Endothelial cell (in vitro differentiated cells): Measurements from ENCODE around the gene ADAMTS16. TPM values are rescaled to one million over a fixed set of nuclear protein-coding genes. Genes with fewer than 3 reads are reported as not detected.

ENCODE experiments used
- DNase-seq: peaks from one replicate; pipeline ENCODE4 v3.0.0; 2021; ENCODE audit warnings: low spot score
- H3K27ac Mint-ChIP-seq: one replicate; pipeline ENCODE4 v1.8.0; 2021; ENCODE audit warnings: mixed read lengths, inconsistent platforms; ENCODE audit not compliant: unreplicated experiment
- H3K27me3 Mint-ChIP-seq: one replicate; pipeline ENCODE4 v1.8.0; 2021; ENCODE audit warnings: mild to moderate bottlenecking, moderate library complexity, mixed read lengths, inconsistent platforms; ENCODE audit not compliant: unreplicated experiment
- H3K36me3 Mint-ChIP-seq: one replicate; pipeline ENCODE4 v1.8.0; 2021; ENCODE audit warnings: mild to moderate bottlenecking, low read depth, mixed read lengths, inconsistent platforms; ENCODE audit not compliant: unreplicated experiment
- H3K4me1 Mint-ChIP-seq: one replicate; pipeline ENCODE4 v1.8.0; 2021; ENCODE audit warnings: mild to moderate bottlenecking, mixed read lengths, inconsistent platforms; ENCODE audit not compliant: unreplicated experiment
- H3K4me3 Mint-ChIP-seq: one replicate; pipeline ENCODE4 v1.8.0; 2021; ENCODE audit warnings: mild to moderate bottlenecking, mixed read lengths, inconsistent platforms; ENCODE audit not compliant: unreplicated experiment
- H3K9me3 Mint-ChIP-seq: one replicate; pipeline ENCODE4 v1.8.0; 2021; ENCODE audit warnings: mixed read lengths, inconsistent platforms; ENCODE audit not compliant: unreplicated experiment
- CTCF ChIP-seq: fragments of 200-600 bp; sonication (generic); IDR thresholded peaks from one replicate; pipeline ENCODE4 v1.5.0; 2021; ENCODE audit warnings: antibody characterized with exemption; ENCODE audit not compliant: unreplicated experiment
- total RNA-seq: library from RNA; stranded (reverse); fragmentation: NEBNext Ultra II Directional; extraction: Animal tissue kit (Norgen Biotek cat#: 25700); gene quantifications from one replicate; pipeline ENCODE4 v1.2.1, GENCODE V29; 2021; ENCODE audit not compliant: unreplicated experiment

The ADAMTS16 gene
- total RNA-seq, 1 donor from 2014 or later: 27.8 TPM

- H3K36me3 Mint-ChIP-seq: no peaks in the 10 kb centered on the region
- H3K4me1 Mint-ChIP-seq: peaks cover 19% of the 10 kb centered on the region
- no peaks in the 10 kb centered on the region for H3K9me3 Mint-ChIP-seq
- H3K27me3 Mint-ChIP-seq: peaks cover 2% of the 10 kb centered on the region
- no peak overlapping the region for H3K27ac Mint-ChIP-seq
- no peak for DNase-seq
- TF ChIP-seq CTCF: no peak
- no peak overlapping the region for H3K4me3 Mint-ChIP-seq
Observed at GRCh38 chr5:5181650-5182324, 41.7 kb downstream of the ADAMTS16 start.

GRCh38 chr5:5182508-5183188 is 42.5 kb downstream of the ADAMTS16 start:
- H3K36me3 Mint-ChIP-seq: no peaks in the 10 kb centered on the region
- TF ChIP-seq CTCF: no peak
- no peaks in the 10 kb centered on the region for H3K9me3 Mint-ChIP-seq
- H3K4me1 Mint-ChIP-seq: peaks cover 27% of the 10 kb centered on the region
- H3K4me3 Mint-ChIP-seq: peak overlapping the region; percentile 52
- peaks cover 2% of the 10 kb centered on the region for H3K27me3 Mint-ChIP-seq
- DNase-seq: no peak
- no peak overlapping the region for H3K27ac Mint-ChIP-seq

GRCh38 chr5:5183189-5183699 is 43.1 kb downstream of the ADAMTS16 start:
- Mint-ChIP-seq H3K27me3 (peaks cover 2% of the 10 kb centered on the region), H3K36me3 (no peaks in the 10 kb centered on the region), H3K4me1 (peaks cover 32% of the 10 kb centered on the region), H3K4me3 (peak overlapping the region; percentile 52), H3K27ac (no peak overlapping the region), H3K9me3 (no peaks in the 10 kb centered on the region)
- no peak for TF ChIP-seq CTCF
- DNase-seq: peak; percentile 10

GRCh38 chr5:5183933-5184332 is 43.8 kb downstream of the ADAMTS16 start:
- Mint-ChIP-seq H3K4me3 (no peak overlapping the region), H3K9me3 (no peaks in the 10 kb centered on the region), H3K4me1 (peaks cover 34% of the 10 kb centered on the region), H3K27me3 (peaks cover 2% of the 10 kb centered on the region), H3K36me3 (no peaks in the 10 kb centered on the region), H3K27ac (no peak overlapping the region)
- TF ChIP-seq CTCF: no peak
- no peak for DNase-seq
